ENCODE results near the gene PTPRN2. TPM values are rescaled to one million over a fixed set of nuclear protein-coding genes. Genes with fewer than 3 reads are reported as not detected.

PTPRN2 gene
- total RNA-seq, 4 donors from 2014 or later: 2.0 to 9.5 (median 2.6) TPM

- TF ChIP-seq CTCF (IDR thresholded peaks at IDR 0.05): no peak
- ATAC-seq (ENCODE audit: low FRiP score) (no peak), DNase-seq (ENCODE audit: low spot score) (no peak)
These were observed 512.6 kb downstream of the PTPRN2 start for GRCh38 chr7:158074896-158075632.

- TF ChIP-seq CTCF (IDR thresholded peaks at IDR 0.05): no peak
- ATAC-seq (ENCODE audit: low FRiP score) (no peak), DNase-seq (ENCODE audit: low spot score) (no peak)
These were observed 513.5 kb downstream of the PTPRN2 start for GRCh38 chr7:158073845-158074840.

GRCh38 chr7:158072991-158073730, 514.5 kb downstream of the PTPRN2 start:
- no peak for TF ChIP-seq CTCF (IDR thresholded peaks at IDR 0.05)
- ATAC-seq (ENCODE audit: low FRiP score) (no peak), DNase-seq (ENCODE audit: low spot score) (no peak)

- TF ChIP-seq CTCF (IDR thresholded peaks at IDR 0.05): no peak
- no peak for ATAC-seq (ENCODE audit: low FRiP score)
- no peak for DNase-seq (ENCODE audit: low spot score)
These were observed 517.3 kb downstream of the PTPRN2 start for GRCh38 chr7:158070222-158070920.

GRCh38 chr7:158068853-158069252, 518.8 kb downstream of the PTPRN2 start:
- ATAC-seq (ENCODE audit: low FRiP score) (no peak), DNase-seq (ENCODE audit: low spot score) (no peak)
- TF ChIP-seq CTCF (IDR thresholded peaks at IDR 0.05): no peak

GRCh38 chr7:158067931-158068482, 519.6 kb downstream of the PTPRN2 start:
- DNase-seq (ENCODE audit: low spot score) (no peak), ATAC-seq (ENCODE audit: low FRiP score) (no peak)
- no peak for TF ChIP-seq CTCF (IDR thresholded peaks at IDR 0.05)

All from omental fat pad (tissue), 4 donors.